HG02943 (cell line): ENCODE results near the gene SPOCK1.

ENCODE experiments used
- ATAC-seq: cut with Tn5 transposase; IDR thresholded peaks from one replicate; pipeline ENCODE4 v1.9.1; 2021; ENCODE audit warnings: mild to moderate bottlenecking, low read depth, moderate library complexity; ENCODE audit not compliant: unreplicated experiment

SPOCK1 gene

GRCh38 chr5:137340881-137341280 lies 158.2 kb downstream of the SPOCK1 start:
- ATAC-seq: no peak

- ATAC-seq: no peak
Measured at GRCh38 chr5:137336565-137337120, 162.5 kb downstream of the SPOCK1 start.

- ATAC-seq: no peak
Measured at GRCh38 chr5:137336161-137336560, 163.0 kb downstream of the SPOCK1 start.

GRCh38 chr5:137335493-137335892 lies 163.6 kb downstream of the SPOCK1 start:
- no peak for ATAC-seq

- ATAC-seq: no peak
Measured at GRCh38 chr5:137333928-137334327, 165.2 kb downstream of the SPOCK1 start.

- no peak for ATAC-seq
Measured at GRCh38 chr5:137333475-137333874, 165.7 kb downstream of the SPOCK1 start.

- no peak for ATAC-seq
Measured at GRCh38 chr5:137332296-137332695, 166.8 kb downstream of the SPOCK1 start.

- ATAC-seq: no peak
Measured at GRCh38 chr5:137329586-137330296, 169.4 kb downstream of the SPOCK1 start.

GRCh38 chr5:137328991-137329390 lies 170.1 kb downstream of the SPOCK1 start:
- ATAC-seq: no peak

GRCh38 chr5:137328463-137328862 lies 170.7 kb downstream of the SPOCK1 start:
- ATAC-seq: no peak

- ATAC-seq: no peak
Measured at GRCh38 chr5:137325721-137326120, 173.4 kb downstream of the SPOCK1 start.

GRCh38 chr5:137320056-137321045 lies 178.8 kb downstream of the SPOCK1 start:
- ATAC-seq: no peak

- ATAC-seq: no peak
Measured at GRCh38 chr5:137318027-137318426, 181.1 kb downstream of the SPOCK1 start.

GRCh38 chr5:137316346-137316736 lies 182.8 kb downstream of the SPOCK1 start:
- ATAC-seq: no peak

- ATAC-seq: no peak
Measured at GRCh38 chr5:137315534-137316345, 183.4 kb downstream of the SPOCK1 start.

- no peak for ATAC-seq
Measured at GRCh38 chr5:137315109-137315508, 184.0 kb downstream of the SPOCK1 start.

- no peak for ATAC-seq
Measured at GRCh38 chr5:137313526-137314175, 185.5 kb downstream of the SPOCK1 start.

GRCh38 chr5:137312011-137312410 lies 187.1 kb downstream of the SPOCK1 start:
- no peak for ATAC-seq

- no peak for ATAC-seq
Measured at GRCh38 chr5:137310051-137310730, 188.9 kb downstream of the SPOCK1 start.
